Measurements from ENCODE around the gene TAF13. TPM values are rescaled to one million over a fixed set of nuclear protein-coding genes. Genes with fewer than 3 reads are reported as not detected.

TAF13 gene
- total RNA-seq, 2 experiments from 2014 or later: 18.5 to 19.0 TPM

DNA sequence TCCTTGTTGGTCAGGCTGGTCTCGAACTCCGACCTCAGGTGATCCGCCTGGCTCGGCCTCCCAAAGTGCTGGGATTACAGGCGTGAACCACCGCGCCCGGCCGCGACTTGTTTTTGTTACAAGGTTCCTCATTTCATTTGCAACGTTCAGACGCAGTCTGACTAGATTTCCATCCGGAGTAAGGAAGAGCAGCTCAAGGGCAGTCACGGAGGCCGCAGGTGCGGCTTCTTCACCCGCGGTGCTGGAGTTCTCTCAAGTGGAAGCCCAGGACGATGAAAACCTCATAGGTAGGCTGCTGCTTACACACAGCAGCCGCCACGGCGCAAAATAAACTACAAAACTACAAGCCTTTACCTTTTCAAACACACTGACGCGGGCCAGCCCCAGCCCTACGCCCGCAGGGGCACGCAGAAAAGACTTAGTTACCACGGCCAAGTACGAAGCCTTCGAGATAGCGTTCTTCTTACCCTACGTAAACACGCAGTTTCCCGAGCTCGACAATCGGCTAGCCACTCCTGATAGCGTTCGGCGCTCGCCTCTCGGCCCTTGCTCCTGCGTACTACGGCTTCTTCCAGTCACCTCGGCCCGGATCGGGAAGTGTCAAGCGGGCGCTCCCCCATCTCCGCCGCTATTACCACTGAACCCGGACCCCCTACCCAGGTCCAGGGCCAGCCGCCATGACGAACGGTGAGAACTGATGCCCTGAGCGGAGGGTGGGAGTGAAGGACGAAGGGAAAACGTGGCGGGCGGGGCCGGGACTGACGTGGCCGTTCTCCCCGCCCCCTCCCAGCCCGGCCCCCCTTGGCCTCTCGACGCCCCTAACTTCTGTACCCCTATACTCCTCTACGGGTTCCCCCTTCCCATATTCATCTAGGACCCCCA, 14.6 kb upstream of the TAF13 start, which contains the start of gene TMEM167B:
Gene TMEM167B (plus strand): TSS at position 569 of the 882 bp plus-strand sequence. CDS start 109 bp downstream, at position 678.
- Mint-ChIP-seq H3K4me1 (ENCODE audit: low read depth) (peaks cover 24% of the 10 kb centered on the region), H3K36me3 (ENCODE audit: low read depth) (peaks cover 30% of the 10 kb centered on the region), H3K9me3 (peaks cover 3% of the 10 kb centered on the region), H3K4me3 (peak within 1 kb of the TSS; percentile 96), H3K27me3 (no peaks in the 10 kb centered on the region), H3K27ac (peak within 1 kb of the TSS; percentile 97)
- ChIA-PET CTCF (interaction anchor here (0.8 to 3.2 kb wide), 7 partner anchors 8 to 111 kb away, joined by 3 to 25 read pairs (median 3); partner anchors contain the start of gene WDR47), POLR2A (interaction anchor here (0.6 to 3.3 kb wide), 8 partner anchors 8 to 1663 kb away, joined by 3 to 47 read pairs (median 4); partner anchors contain the start of gene TAF13)
- DNase-seq (peak; percentile 95), ATAC-seq (peak; percentile 91)
- intact Hi-C loops (cut with micrococcal nuclease): no loop called here
- TF ChIP-seq, protein P1, sequence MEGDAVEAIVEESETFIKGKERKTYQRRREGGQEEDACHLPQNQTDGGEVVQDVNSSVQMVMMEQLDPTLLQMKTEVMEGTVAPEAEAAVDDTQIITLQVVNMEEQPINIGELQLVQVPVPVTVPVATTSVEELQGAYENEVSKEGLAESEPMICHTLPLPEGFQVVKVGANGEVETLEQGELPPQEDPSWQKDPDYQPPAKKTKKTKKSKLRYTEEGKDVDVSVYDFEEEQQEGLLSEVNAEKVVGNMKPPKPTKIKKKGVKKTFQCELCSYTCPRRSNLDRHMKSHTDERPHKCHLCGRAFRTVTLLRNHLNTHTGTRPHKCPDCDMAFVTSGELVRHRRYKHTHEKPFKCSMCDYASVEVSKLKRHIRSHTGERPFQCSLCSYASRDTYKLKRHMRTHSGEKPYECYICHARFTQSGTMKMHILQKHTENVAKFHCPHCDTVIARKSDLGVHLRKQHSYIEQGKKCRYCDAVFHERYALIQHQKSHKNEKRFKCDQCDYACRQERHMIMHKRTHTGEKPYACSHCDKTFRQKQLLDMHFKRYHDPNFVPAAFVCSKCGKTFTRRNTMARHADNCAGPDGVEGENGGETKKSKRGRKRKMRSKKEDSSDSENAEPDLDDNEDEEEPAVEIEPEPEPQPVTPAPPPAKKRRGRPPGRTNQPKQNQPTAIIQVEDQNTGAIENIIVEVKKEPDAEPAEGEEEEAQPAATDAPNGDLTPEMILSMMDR (IDR thresholded peaks at IDR 0.05): no peak

DNA sequence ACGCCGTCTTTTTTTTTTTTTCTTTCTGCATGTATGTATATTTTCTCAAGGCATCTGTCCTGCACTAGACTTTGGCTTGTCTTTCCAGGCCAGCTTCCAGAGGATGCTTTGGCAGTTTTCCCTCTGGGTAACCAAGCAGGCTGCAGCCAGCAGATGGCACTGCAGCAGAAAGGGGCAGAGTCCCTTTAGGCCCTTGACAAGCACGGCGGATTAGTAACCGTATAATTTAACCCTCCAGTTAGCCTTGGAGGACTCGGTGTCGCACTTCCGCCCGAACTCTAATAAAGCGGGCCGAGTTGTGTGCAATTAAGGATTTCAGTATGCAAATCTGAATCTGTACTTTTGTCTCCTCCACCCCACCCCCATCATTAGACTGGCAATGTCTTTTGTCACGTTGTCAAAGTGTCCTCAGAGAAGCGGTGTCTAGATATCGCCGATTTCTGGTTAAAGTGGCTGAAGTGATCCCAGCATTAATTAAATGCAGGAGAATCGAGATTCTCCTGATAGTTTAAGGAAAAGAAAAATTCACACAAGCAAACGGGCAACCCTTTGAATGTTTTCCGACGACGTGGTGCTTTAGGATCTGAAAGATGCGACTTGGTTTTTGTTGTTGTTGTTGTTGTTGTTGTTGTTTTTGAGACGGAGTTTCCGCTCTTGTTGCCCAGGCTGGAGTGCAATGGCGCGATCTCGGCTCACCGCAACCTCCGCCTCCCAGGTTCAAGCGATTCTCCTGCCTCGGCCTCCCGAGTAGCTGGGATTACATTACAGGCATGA, 13.6 kb upstream of the TAF13 start:
- TF ChIP-seq, protein P1 (IDR thresholded peaks at IDR 0.05): peak; percentile 62
- H3K36me3 Mint-ChIP-seq (ENCODE audit: low read depth): peaks cover 26% of the 10 kb centered on the region
- H3K9me3 Mint-ChIP-seq: peaks cover 3% of the 10 kb centered on the region
- ChIA-PET POLR2A (interaction anchor here (0.6 to 3.3 kb wide), 4 partner anchors 7 to 1662 kb away, joined by 3 to 47 read pairs (median 4); partner anchors contain the start of gene TAF13), CTCF (interaction anchor here (0.8 to 3.2 kb wide), 8 partner anchors 7 to 112 kb away, joined by 3 to 25 read pairs (median 4); partner anchors contain the start of gene WDR47)
- no peaks in the 10 kb centered on the region for H3K27me3 Mint-ChIP-seq
- H3K4me3 Mint-ChIP-seq: peak overlapping the region; percentile 96
- H3K4me1 Mint-ChIP-seq (ENCODE audit: low read depth): peaks cover 20% of the 10 kb centered on the region
- ATAC-seq (no peak), DNase-seq (peak; percentile 60)
- peak overlapping the region; percentile 57 for H3K27ac Mint-ChIP-seq
- intact Hi-C loops (cut with micrococcal nuclease): no loop called here

DNA sequence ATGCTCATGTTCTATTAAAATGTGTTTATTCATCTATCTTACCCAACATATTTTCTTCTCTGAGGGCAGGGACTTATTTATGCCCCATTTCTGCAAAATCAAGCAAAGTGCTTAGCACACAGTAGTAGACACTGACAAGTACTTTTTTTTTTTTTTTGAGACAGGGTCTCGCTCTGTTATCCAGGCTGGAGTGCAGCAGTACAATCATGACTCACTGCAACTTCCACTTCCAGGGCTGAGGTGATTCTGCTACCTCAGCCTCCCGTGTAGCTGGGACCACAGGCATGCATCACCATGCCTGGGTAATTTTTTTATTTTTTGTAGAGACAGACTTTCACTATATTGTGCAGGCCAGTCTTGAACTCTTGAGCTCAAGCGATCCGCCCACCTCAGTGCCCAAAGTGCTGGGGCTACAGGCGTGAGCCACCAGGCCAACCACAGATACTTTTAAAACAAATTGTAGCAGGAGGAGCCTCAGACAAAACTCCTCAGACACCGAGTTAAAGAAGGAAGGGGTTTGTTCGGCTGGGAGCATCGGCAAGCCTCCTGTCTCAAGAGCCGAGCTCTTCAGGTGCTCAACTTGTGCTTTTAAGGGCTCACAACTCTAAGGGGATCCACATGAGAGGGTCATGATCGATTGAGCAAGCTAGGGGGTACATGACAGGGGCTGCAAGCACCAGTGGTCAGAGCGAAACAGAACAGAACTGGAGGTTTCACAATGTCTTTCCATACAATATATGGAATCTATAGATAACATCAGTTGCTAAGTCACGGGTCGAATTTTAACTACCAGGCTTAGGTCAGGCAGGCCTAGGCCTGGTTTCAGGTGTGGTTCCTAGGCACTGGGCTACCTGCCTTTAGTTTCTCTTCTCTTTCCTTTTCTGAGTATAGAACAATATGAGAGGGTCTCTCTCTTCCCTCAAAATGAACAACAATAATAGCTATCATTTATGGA, 9.0 kb upstream of the TAF13 start:
- Mint-ChIP-seq H3K4me1 (ENCODE audit: low read depth) (peaks cover 4% of the 10 kb centered on the region), H3K27me3 (no peaks in the 10 kb centered on the region), H3K4me3 (no peak overlapping the region), H3K9me3 (peaks cover 3% of the 10 kb centered on the region), H3K36me3 (ENCODE audit: low read depth) (peaks cover 6% of the 10 kb centered on the region), H3K27ac (no peak overlapping the region)
- ChIA-PET CTCF (interaction anchor here (1.3 to 1.8 kb wide), 3 partner anchors 15 to 116 kb away, joined by 4 to 5 read pairs (median 4); a partner anchor contains a TSS), POLR2A (interaction anchor here (0.7 to 1.7 kb wide), 2 partner anchors 15 to 464 kb away, joined by 3 to 5 read pairs; no protein-coding TSS in a partner anchor)
- TF ChIP-seq, protein P1 (IDR thresholded peaks at IDR 0.05): no peak
- intact Hi-C loops (cut with micrococcal nuclease): no loop called here
- no peak for DNase-seq
- ATAC-seq: peak; percentile 30

DNA sequence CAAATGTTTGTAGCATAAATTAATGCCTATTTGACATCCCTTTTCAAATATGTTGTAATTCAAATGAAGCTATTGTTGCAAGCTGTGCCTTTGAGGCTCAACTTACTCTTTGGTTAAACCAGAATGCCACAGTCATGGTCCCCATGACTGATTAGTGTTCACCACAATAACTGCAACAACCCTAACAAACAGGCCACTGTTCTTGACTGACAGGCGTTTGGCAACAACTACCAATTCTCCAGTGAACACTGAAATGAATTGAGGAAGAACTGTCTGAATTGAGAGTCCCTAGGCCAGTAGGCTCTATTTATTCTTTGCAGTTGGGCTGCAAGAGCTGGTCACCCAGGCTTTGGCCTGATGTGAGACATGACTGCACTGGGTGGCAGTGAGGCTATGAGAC, 8.1 kb upstream of the TAF13 start:
- intact Hi-C loops (cut with micrococcal nuclease): no loop called here
- no peak for DNase-seq
- Mint-ChIP-seq H3K9me3 (peaks cover under 1% of the 10 kb centered on the region), H3K4me3 (no peak overlapping the region), H3K4me1 (ENCODE audit: low read depth) (no peaks in the 10 kb centered on the region), H3K27ac (no peak overlapping the region), H3K27me3 (no peaks in the 10 kb centered on the region), H3K36me3 (ENCODE audit: low read depth) (peaks cover under 1% of the 10 kb centered on the region)
- no peak for ATAC-seq
- ChIA-PET CTCF (interaction anchor here (1.7 to 1.8 kb wide), 2 partner anchors 16 to 117 kb away, joined by 4 to 5 read pairs; no protein-coding TSS in a partner anchor), POLR2A (interaction anchor here (1.7 kb wide), 1 partner anchor 16 kb away, joined by 5 read pairs; no protein-coding TSS in a partner anchor)
- TF ChIP-seq, protein P1 (IDR thresholded peaks at IDR 0.05): no peak
